K562 (cell line): ENCODE results near the gene MADCAM1. TPM values are rescaled to one million over a fixed set of nuclear protein-coding genes. Genes with fewer than 3 reads are reported as not detected.

ENCODE experiments used
- PHB2 ChIP-seq: fragments of 450-650 bp; IDR thresholded peaks from 2 replicates; pipeline ENCODE4 v1.6.1; 2017; ENCODE audit warnings: low read depth
- POLR3A ChIP-seq: IDR thresholded peaks from 2 replicates; pipeline ENCODE4 v1.6.1; 2011; ENCODE audit warnings: borderline replicate concordance, mild to moderate bottlenecking, moderate library complexity; ENCODE audit not compliant: insufficient read length, insufficient read depth; ENCODE audit errors: extremely low read depth
- PRDM10 ChIP-seq: fragments of 450-650 bp; IDR thresholded peaks from 2 replicates; pipeline ENCODE4 v1.6.1; 2018; ENCODE audit not compliant: partially characterized antibody
- SRSF3 ChIP-seq: fragments of 200-400 bp; formaldehyde crosslinking; IDR thresholded peaks from 2 replicates; pipeline ENCODE4 v1.6.1; 2016; ENCODE audit warnings: mild to moderate bottlenecking, low read length, moderate library complexity; ENCODE audit not compliant: insufficient read depth
- ZFX ChIP-seq: sonication (generic); formaldehyde crosslinking; IDR thresholded peaks from 2 replicates; pipeline ENCODE4 v1.8.0; 2022; ENCODE audit warnings: mild to moderate bottlenecking, missing genetic modification reagents, moderate library complexity
- ZKSCAN8 ChIP-seq: fragments of 200-800 bp; sonication (Bioruptor generic); IDR thresholded peaks from 2 replicates; pipeline ENCODE4 v1.6.1; 2016; ENCODE audit warnings: missing genetic modification characterization, missing compliant biosample characterization
- ZNF407 ChIP-seq: fragments of 450-650 bp; IDR thresholded peaks from 2 replicates; pipeline ENCODE4 v1.6.1; 2016; ENCODE audit warnings: low read depth
- polyA plus RNA-seq, 8 experiments: library from polyadenylated mRNA; depleted of rRNA in 4 of 8; stranded (reverse) in 5 of 8; unstranded in 3 of 8; fragments of >200 nt; fragmentation: Nextera tagmentation in 2 of 8; fragmentation: Illumina TruSeq in 1 of 8; extraction: Ambion mirVana in 2 of 8; extraction: Trizol in 1 of 8; gene quantifications; 2 replicates each; pipeline versions ENCODE4 v1.2.1 to v1.2.3, GENCODE V29; 2011 to 2014; ENCODE audit warnings: inconsistent platforms in 1 of 8, missing spikeins in 1 of 8
- total RNA-seq, 7 experiments: library from RNA; depleted of rRNA in 6 of 7; stranded (reverse); fragments of >200 nt in 6 of 7; fragmentation: Illumina TruSeq in 2 of 7; extraction: Trizol in 2 of 7; gene quantifications; 2 replicates each; pipeline versions ENCODE4 v1.2.1 to v1.2.3, GENCODE V29; 2011 to 2021; ENCODE audit warnings: low replicate concordance in 1 of 7
- TF ChIP-seq, protein P1 (sequence below): sonication (generic); formaldehyde crosslinking; IDR thresholded peaks from 2 replicates; pipeline ENCODE4 v1.8.0; 2022; ENCODE audit warnings: mild to moderate bottlenecking, missing genetic modification reagents

MADCAM1 gene
- total and polyA plus RNA-seq, 9 of the 15 experiments (the other 6 are each of a cell fraction or from before 2014, with no cell fraction given) = 0.09 to 0.36 (median 0.09) TPM; not detected in 6

DNA sequence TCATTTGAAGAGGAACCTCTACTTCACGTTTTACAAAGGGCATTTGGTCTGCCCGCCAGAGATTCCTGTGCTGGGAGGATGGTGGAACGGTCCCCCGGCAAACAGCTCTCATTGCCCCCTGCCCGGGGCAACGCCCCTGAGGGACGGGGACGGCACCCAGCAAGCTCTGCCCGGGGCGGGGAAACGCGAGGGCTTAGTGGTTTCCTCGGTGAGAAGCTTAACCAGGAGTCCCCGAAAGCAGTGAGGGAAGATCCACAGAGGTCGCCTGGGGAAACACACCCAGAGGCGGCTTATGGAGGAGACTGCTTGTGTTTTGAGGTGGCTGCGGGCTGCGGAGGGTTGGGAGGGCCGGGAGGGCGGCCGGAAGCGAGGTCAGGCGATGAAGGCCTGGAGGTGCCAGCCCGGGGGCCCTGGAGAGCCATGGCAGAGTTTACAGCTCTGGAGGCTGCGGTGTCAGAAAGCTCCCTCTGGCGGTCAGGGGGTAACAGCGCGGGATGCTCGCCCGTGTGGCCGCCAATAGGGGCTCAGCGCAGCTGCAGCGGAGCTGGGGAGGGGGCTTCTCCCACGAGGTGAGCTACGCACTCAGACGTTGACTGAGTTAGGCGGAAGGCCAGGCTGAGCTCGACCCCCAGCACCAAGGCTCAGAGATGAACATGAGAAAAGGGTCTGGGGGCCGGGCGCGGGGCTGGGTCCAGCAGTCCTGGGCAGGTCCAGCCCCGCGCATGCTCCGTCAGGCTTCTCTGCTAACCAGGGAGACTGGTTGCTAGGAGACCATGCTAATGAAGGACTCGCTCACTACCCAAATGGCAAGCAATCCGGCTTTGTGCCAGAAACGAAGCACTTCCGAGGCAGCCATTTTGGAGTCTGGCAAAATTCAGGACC, 10.4 kb downstream of the MADCAM1 start (continued):
- TF ChIP-seq ZFX (CRISPR knock-in tag) = no peak; the same call in 1 of the 2 replicates
- TF ChIP-seq, protein P1, sequence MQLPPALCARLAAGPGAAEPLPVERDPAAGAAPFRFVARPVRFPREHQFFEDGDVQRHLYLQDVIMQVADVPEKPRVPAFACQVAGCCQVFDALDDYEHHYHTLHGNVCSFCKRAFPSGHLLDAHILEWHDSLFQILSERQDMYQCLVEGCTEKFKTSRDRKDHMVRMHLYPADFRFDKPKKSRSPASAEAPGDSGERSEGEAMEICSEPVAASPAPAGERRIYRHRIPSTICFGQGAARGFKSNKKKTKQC (CRISPR knock-in tag) = no peak
- no peak for TF ChIP-seq PHB2
- no peak for TF ChIP-seq ZKSCAN8 (CRISPR knock-in tag)
- TF ChIP-seq SRSF3 = no peak
- no peak for TF ChIP-seq PRDM10
- no peak for TF ChIP-seq ZNF407
- no peak for TF ChIP-seq POLR3A
